Measurements from ENCODE around the gene CAMSAP1. TPM values are rescaled to one million over a fixed set of nuclear protein-coding genes. Genes with fewer than 3 reads are reported as not detected.

The CAMSAP1 gene
- total and polyA plus RNA-seq, 10 of the 15 experiments (the other 5 are each of a cell fraction or from before 2014, with no cell fraction given) = 1.4 to 24.7 (median 8.0) TPM

DNA sequence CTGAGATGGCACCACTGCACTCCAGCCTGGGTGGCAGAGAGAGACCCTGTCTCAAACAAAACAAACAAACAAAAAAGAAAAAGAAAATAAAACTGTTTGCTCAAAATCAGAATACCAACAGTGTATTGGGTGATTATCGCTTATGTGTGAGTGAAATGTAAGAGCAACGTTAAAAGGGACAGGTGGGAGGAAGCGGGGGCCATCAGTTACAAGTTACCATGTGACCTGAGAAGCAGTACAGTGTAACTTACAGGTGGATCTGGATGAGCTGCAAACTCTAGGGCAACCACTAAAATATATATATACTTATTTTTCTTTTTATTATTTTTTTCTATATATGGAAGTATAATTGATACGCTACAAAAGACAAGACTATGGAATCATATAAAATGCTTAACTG is 112.0 kb downstream of the CAMSAP1 start:
- Histone ChIP-seq H3K9me3 (replicated peaks; ENCODE audit: control insufficient read depth, insufficient read depth, low read length) (no peaks in the 10 kb centered on the region), H3K4me2 (ENCODE audit: control insufficient read depth, insufficient read depth) (no peak overlapping the region), H3K79me2 (ENCODE audit: control insufficient read depth, insufficient read depth, low read length) (no peaks in the 10 kb centered on the region), H3K4me1 (ENCODE audit: control insufficient read depth, insufficient read depth, low read length) (no peaks in the 10 kb centered on the region), H4K20me1 (ENCODE audit: control insufficient read depth, insufficient read depth) (no peaks in the 10 kb centered on the region), H3K9ac (ENCODE audit: control insufficient read depth, insufficient read depth, low read length) (no peak overlapping the region), H3K27ac (ENCODE audit: control insufficient read depth, insufficient read depth) (no peak overlapping the region), H2AFZ (ENCODE audit: control insufficient read depth, low read depth, low read length) (no peak overlapping the region), H3K36me3 (ENCODE audit: control insufficient read depth in 2 of 2, insufficient read depth in 2 of 2, low read length in 1 of 2) (no peaks in the 10 kb centered on the region), H3K4me3 (no peak overlapping the region), H3K27me3 (replicated peaks in 1 of 2; ENCODE audit: control insufficient read depth in 2 of 2, insufficient read depth in 2 of 2, low read length in 1 of 2) (no peaks in the 10 kb centered on the region)
- DNase-seq (ENCODE audit: low read depth, low spot score) (no peak), ATAC-seq (no peak), FAIRE-seq (no peak)
- intact Hi-C loops (cut with micrococcal nuclease; ENCODE audit: unreplicated experiment) (no loop called here), in situ Hi-C loops (cut with MboI) (no loop called here)
- 45% methylated on average over 4 of the region's 4 CpGs for WGBS (ENCODE audit: insufficient coverage, insufficient replicate concordance, low lambda C conversion rate, missing lambda C conversion rate)
- ChIA-PET RAD21 (ENCODE audit: unreplicated experiment) (no interaction called here), POLR2A (no interaction called here), SMC1A (ENCODE audit: uncharacterized antibody, unreplicated experiment) (no interaction called here), CTCF (no interaction called here)
- TF ChIP-seq KLF5 (IDR thresholded peaks at IDR 0.05; ENCODE audit: partially characterized antibody) (no peak), PAX8 (IDR thresholded peaks at IDR 0.05) (no peak), YY1 (IDR thresholded peaks at IDR 0.05; ENCODE audit: low read depth, low read length) (no peak), EGR1 (IDR thresholded peaks at IDR 0.05; ENCODE audit: borderline replicate concordance in 1 of 2, low read depth in 2 of 2, low read length in 2 of 2) (no peak)
- TF ChIP-seq, protein P1, sequence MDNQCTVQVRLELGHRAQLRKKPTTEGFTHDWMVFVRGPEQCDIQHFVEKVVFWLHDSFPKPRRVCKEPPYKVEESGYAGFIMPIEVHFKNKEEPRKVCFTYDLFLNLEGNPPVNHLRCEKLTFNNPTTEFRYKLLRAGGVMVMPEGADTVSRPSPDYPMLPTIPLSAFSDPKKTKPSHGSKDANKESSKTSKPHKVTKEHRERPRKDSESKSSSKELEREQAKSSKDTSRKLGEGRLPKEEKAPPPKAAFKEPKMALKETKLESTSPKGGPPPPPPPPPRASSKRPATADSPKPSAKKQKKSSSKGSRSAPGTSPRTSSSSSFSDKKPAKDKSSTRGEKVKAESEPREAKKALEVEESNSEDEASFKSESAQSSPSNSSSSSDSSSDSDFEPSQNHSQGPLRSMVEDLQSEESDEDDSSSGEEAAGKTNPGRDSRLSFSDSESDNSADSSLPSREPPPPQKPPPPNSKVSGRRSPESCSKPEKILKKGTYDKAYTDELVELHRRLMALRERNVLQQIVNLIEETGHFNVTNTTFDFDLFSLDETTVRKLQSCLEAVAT (IDR thresholded peaks at IDR 0.05) = no peak
- TF ChIP-seq, protein P2, sequence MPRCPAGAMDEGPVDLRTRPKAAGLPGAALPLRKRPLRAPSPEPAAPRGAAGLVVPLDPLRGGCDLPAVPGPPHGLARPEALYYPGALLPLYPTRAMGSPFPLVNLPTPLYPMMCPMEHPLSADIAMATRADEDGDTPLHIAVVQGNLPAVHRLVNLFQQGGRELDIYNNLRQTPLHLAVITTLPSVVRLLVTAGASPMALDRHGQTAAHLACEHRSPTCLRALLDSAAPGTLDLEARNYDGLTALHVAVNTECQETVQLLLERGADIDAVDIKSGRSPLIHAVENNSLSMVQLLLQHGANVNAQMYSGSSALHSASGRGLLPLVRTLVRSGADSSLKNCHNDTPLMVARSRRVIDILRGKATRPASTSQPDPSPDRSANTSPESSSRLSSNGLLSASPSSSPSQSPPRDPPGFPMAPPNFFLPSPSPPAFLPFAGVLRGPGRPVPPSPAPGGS (IDR thresholded peaks at IDR 0.05; ENCODE audit: borderline replicate concordance, insufficient read depth, low read depth, low read length, poor library complexity, severe bottlenecking) = peak; percentile 19
- BruUV-seq (replicated peaks) = no TSS peak
